ENCODE data around the gene LITAFD.
"Not testable (repeated sequence)": the region's sequence is repeated elsewhere in the genome, so short reads cannot be mapped to it uniquely, and the experiment has no call there.

LITAFD gene

GRCh38 chr16:8899709-8900317 is 17.7 kb downstream of the LITAFD start:
- DNase-seq, result no peak

- no peak for DNase-seq
Measured at GRCh38 chr16:8900343-8900742, 18.2 kb downstream of the LITAFD start.

GRCh38 chr16:8901320-8901861 is 19.2 kb downstream of the LITAFD start:
- DNase-seq, result no peak

GRCh38 chr16:8903004-8903403 is 20.9 kb downstream of the LITAFD start:
- no peak for DNase-seq

- DNase-seq, result no peak
Measured at GRCh38 chr16:8904018-8904430, 21.9 kb downstream of the LITAFD start.

GRCh38 chr16:8905168-8905762 is 23.1 kb downstream of the LITAFD start:
- DNase-seq, result peak; percentile 44

GRCh38 chr16:8905795-8906591 is 23.8 kb downstream of the LITAFD start:
- no peak for DNase-seq

- DNase-seq, result no peak
Measured at GRCh38 chr16:8907096-8907495, 24.9 kb downstream of the LITAFD start.

- DNase-seq, result no peak
Measured at GRCh38 chr16:8908810-8909468, 26.8 kb downstream of the LITAFD start.

GRCh38 chr16:8910811-8911210 is 28.7 kb downstream of the LITAFD start:
- DNase-seq, result no peak

GRCh38 chr16:8912793-8913192 is 30.6 kb downstream of the LITAFD start:
- DNase-seq, result no peak

GRCh38 chr16:8914098-8914497 is 31.9 kb downstream of the LITAFD start:
- no peak for DNase-seq

GRCh38 chr16:8915722-8916301 is 33.7 kb downstream of the LITAFD start:
- DNase-seq, result no peak

GRCh38 chr16:8916541-8917225 is 34.5 kb downstream of the LITAFD start:
- DNase-seq, result no peak

- not testable (repeated sequence) for DNase-seq
Measured at GRCh38 chr16:8917336-8917735, 35.2 kb downstream of the LITAFD start.

GRCh38 chr16:8919089-8919933 is 37.2 kb downstream of the LITAFD start:
- DNase-seq, result no peak

GRCh38 chr16:8919934-8920462 is 37.8 kb downstream of the LITAFD start:
- DNase-seq, result no peak

- DNase-seq, result no peak
Measured at GRCh38 chr16:8920645-8921346, 38.6 kb downstream of the LITAFD start.

- DNase-seq, result no peak
Measured at GRCh38 chr16:8921347-8921984, 39.3 kb downstream of the LITAFD start.

- no peak for DNase-seq
Measured at GRCh38 chr16:8923199-8923598, 41.0 kb downstream of the LITAFD start.

Data from NCI-H526 treated with DMSO at 0.1 percent for 48 hours (cell line).